Measurements from ENCODE around the gene TMEM183A. TPM values are rescaled to one million over a fixed set of nuclear protein-coding genes. Genes with fewer than 3 reads are reported as not detected.

The TMEM183A gene
- total and polyA plus RNA-seq, 10 of the 15 experiments (the other 5 are each of a cell fraction or from before 2014, with no cell fraction given) = 12.3 to 103 (median 66.3) TPM

GRCh38 chr1:203052601-203053000 is 45.4 kb downstream of the TMEM183A start (continued):
- TF ChIP-seq ZNF687 (IDR thresholded peaks at IDR 0.05) = no peak
- TF ChIP-seq RELA (IDR thresholded peaks at IDR 0.05; ENCODE audit: borderline replicate concordance, partially characterized antibody) = no peak
- no peak for TF ChIP-seq ESRRA (IDR thresholded peaks at IDR 0.05; ENCODE audit: low read length)
- no peak for TF ChIP-seq SREBF2 (IDR thresholded peaks at IDR 0.05; ENCODE audit: low read length)
- no peak for TF ChIP-seq SIX5 (IDR thresholded peaks at IDR 0.05; ENCODE audit: low read depth, low read length, severe bottlenecking)
- no peak for TF ChIP-seq RELB (IDR thresholded peaks at IDR 0.05; ENCODE audit: low read depth)
- TF ChIP-seq CREB1 (IDR thresholded peaks at IDR 0.05; ENCODE audit: low read depth) = no peak
- no peak for TF ChIP-seq SIN3A (IDR thresholded peaks at IDR 0.05; ENCODE audit: low read depth, low read length)
- no peak for TF ChIP-seq IRF5 (IDR thresholded peaks at IDR 0.05; ENCODE audit: borderline replicate concordance)
- TF ChIP-seq ZBTB11 (CRISPR knock-in tag; IDR thresholded peaks at IDR 0.05) = no peak

Measured in GM12878 (cell line).